ENCODE measurements around the gene EVI5L.
A peak's percentile ranks its signal among the peaks of the same experiment; 100 is the strongest.

Gene EVI5L

GRCh38 chr19:7862413-7862951, 32.5 kb downstream of the EVI5L start:
- Histone ChIP-seq H3K36me3 (ENCODE audit: control insufficient read depth, low read length) (no peaks in the 10 kb centered on the region), H3K79me2 (ENCODE audit: control insufficient read depth, low read length) (no peaks in the 10 kb centered on the region), H3K4me2 (ENCODE audit: low read length) (peak overlapping the region; percentile 33; the same call in 1 of the 2 replicates), H3K27ac (ENCODE audit: low read depth, low read length) (no peak overlapping the region), H3K4me1 (ENCODE audit: control insufficient read depth, low read length) (peaks cover 15% of the 10 kb centered on the region), H3K9me2 (replicated peaks; ENCODE audit: control insufficient read depth, low read length) (no peaks in the 10 kb centered on the region), H3K4me3 (ENCODE audit: low read length) (no peak overlapping the region), H3F3A (ENCODE audit: control insufficient read depth, insufficient read depth) (no peaks in the 10 kb centered on the region), H3K9me3 (ENCODE audit: control insufficient read depth, insufficient read depth, low read length) (no peaks in the 10 kb centered on the region), H4K20me1 (ENCODE audit: control insufficient read depth, insufficient read depth, low read depth, low read length) (no peaks in the 10 kb centered on the region), H3K27me3 (ENCODE audit: control insufficient read depth, low read length) (peaks cover 26% of the 10 kb centered on the region)
- TF ChIP-seq EZH2phosphoT487 (IDR thresholded peaks at IDR 0.05; ENCODE audit: borderline replicate concordance, low read length): no peak
- no peak for TF ChIP-seq CTCF (IDR thresholded peaks at IDR 0.05; ENCODE audit: low read depth, low read length, poor library complexity, severe bottlenecking)

- Histone ChIP-seq H3K4me1 (ENCODE audit: control insufficient read depth, low read length) (peaks cover 11% of the 10 kb centered on the region), H3K4me3 (ENCODE audit: low read length) (no peak overlapping the region), H4K20me1 (ENCODE audit: control insufficient read depth, insufficient read depth, low read depth, low read length) (no peaks in the 10 kb centered on the region), H3K4me2 (ENCODE audit: low read length) (no peak overlapping the region), H3K27me3 (ENCODE audit: control insufficient read depth, low read length) (peaks cover 18% of the 10 kb centered on the region), H3K79me2 (ENCODE audit: control insufficient read depth, low read length) (no peaks in the 10 kb centered on the region), H3F3A (ENCODE audit: control insufficient read depth, insufficient read depth) (no peaks in the 10 kb centered on the region), H3K36me3 (ENCODE audit: control insufficient read depth, low read length) (no peaks in the 10 kb centered on the region), H3K9me2 (replicated peaks; ENCODE audit: control insufficient read depth, low read length) (no peaks in the 10 kb centered on the region), H3K27ac (ENCODE audit: low read depth, low read length) (no peak overlapping the region), H3K9me3 (ENCODE audit: control insufficient read depth, insufficient read depth, low read length) (no peaks in the 10 kb centered on the region)
- TF ChIP-seq EZH2phosphoT487 (IDR thresholded peaks at IDR 0.05; ENCODE audit: borderline replicate concordance, low read length): no peak
- TF ChIP-seq CTCF (IDR thresholded peaks at IDR 0.05; ENCODE audit: low read depth, low read length, poor library complexity, severe bottlenecking): no peak
Observed at GRCh38 chr19:7863157-7863970, 33.3 kb downstream of the EVI5L start.

- peaks cover 14% of the 10 kb centered on the region for H3K4me1 ChIP-seq (ENCODE audit: control insufficient read depth, low read length)
- no peaks in the 10 kb centered on the region for H3F3A ChIP-seq (ENCODE audit: control insufficient read depth, insufficient read depth)
- H3K27me3 ChIP-seq (ENCODE audit: control insufficient read depth, low read length): peaks cover 15% of the 10 kb centered on the region
- H3K9me2 ChIP-seq (replicated peaks; ENCODE audit: control insufficient read depth, low read length): no peaks in the 10 kb centered on the region
- H3K4me3 ChIP-seq (ENCODE audit: low read length): no peak overlapping the region
- no peak overlapping the region for H3K27ac ChIP-seq (ENCODE audit: low read depth, low read length)
- no peaks in the 10 kb centered on the region for H4K20me1 ChIP-seq (ENCODE audit: control insufficient read depth, insufficient read depth, low read depth, low read length)
- no peaks in the 10 kb centered on the region for H3K79me2 ChIP-seq (ENCODE audit: control insufficient read depth, low read length)
- TF ChIP-seq CTCF (IDR thresholded peaks at IDR 0.05; ENCODE audit: low read depth, low read length, poor library complexity, severe bottlenecking) (no peak), EZH2phosphoT487 (IDR thresholded peaks at IDR 0.05; ENCODE audit: borderline replicate concordance, low read length) (no peak)
- H3K9me3 ChIP-seq (ENCODE audit: control insufficient read depth, insufficient read depth, low read length): no peaks in the 10 kb centered on the region
- no peak overlapping the region for H3K4me2 ChIP-seq (ENCODE audit: low read length)
- H3K36me3 ChIP-seq (ENCODE audit: control insufficient read depth, low read length): no peaks in the 10 kb centered on the region
Observed at GRCh38 chr19:7863971-7864689, 34.1 kb downstream of the EVI5L start.
